RWPE1 (cell line): ENCODE measurements around the gene SLC4A2.

Source experiments
- CTCF ChIA-PET: fragments of 350-600 bp; sonication (Branson Sonifier 250); formaldehyde crosslinking; extraction: SDS; loops from one replicate; lab custom pipeline; 2021; lab: Yijun Ruan, JAX
- POLR2A ChIA-PET: fragments of 400-600 bp; formaldehyde crosslinking; extraction: SDS; loops from one replicate; lab custom pipeline; 2020; ENCODE audit warnings: antibody characterized with exemption; ENCODE audit not compliant: low non-redundant PET; lab: Yijun Ruan, JAX
- DNase-seq: peaks from one replicate; pipeline ENCODE4 v3.0.0; 2012; ENCODE audit warnings: low spot score
- H3K27ac ChIP-seq: fragments of 450-650 bp; 2 replicates; pipeline ENCODE4 v1.5.1; 2017
- TF ChIP-seq, protein P1 (sequence below): fragments of 450-650 bp; conservative IDR thresholded peaks from 2 replicates; pipeline ENCODE4 v1.5.1; 2017; ENCODE audit warnings: low read depth, mild to moderate bottlenecking

SLC4A2 gene

GRCh38 chr7:151043959-151044358, 15.4 kb upstream of the SLC4A2 start:
- ChIA-PET CTCF (no interaction called here), POLR2A (no interaction called here)
- TF ChIP-seq, protein P1, sequence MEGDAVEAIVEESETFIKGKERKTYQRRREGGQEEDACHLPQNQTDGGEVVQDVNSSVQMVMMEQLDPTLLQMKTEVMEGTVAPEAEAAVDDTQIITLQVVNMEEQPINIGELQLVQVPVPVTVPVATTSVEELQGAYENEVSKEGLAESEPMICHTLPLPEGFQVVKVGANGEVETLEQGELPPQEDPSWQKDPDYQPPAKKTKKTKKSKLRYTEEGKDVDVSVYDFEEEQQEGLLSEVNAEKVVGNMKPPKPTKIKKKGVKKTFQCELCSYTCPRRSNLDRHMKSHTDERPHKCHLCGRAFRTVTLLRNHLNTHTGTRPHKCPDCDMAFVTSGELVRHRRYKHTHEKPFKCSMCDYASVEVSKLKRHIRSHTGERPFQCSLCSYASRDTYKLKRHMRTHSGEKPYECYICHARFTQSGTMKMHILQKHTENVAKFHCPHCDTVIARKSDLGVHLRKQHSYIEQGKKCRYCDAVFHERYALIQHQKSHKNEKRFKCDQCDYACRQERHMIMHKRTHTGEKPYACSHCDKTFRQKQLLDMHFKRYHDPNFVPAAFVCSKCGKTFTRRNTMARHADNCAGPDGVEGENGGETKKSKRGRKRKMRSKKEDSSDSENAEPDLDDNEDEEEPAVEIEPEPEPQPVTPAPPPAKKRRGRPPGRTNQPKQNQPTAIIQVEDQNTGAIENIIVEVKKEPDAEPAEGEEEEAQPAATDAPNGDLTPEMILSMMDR, result no peak
- no peak for DNase-seq
- no peak overlapping the region for H3K27ac ChIP-seq

DNA sequence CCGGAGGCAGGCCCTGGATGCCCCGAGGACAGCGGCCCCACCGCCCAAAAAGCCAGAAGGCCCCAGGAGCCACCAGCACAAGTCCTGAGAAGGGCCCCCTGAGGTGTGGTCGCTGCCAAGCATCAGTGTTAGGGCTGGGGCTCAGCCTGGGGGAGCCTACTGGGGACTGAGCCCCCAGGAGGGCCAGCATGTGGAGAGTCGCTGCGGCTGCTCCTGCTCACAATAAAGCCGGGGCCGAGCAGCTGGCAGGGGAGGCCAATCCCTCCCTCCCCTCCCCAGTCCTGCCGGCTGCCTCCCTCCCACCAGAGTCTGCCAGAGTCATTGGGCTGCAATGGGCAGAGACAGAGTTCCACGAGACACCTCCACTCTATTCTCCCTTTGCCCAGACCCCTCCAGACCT, 14.1 kb upstream of the SLC4A2 start:
- ChIA-PET POLR2A (no interaction called here), CTCF (interaction anchor here (0.7 kb wide), 1 partner anchor 14 kb away, joined by 3 read pairs; the partner anchor contains the start of gene SLC4A2)
- H3K27ac ChIP-seq, result peak overlapping the region; percentile 54
- TF ChIP-seq, protein P1, result no peak
- no peak for DNase-seq

DNA sequence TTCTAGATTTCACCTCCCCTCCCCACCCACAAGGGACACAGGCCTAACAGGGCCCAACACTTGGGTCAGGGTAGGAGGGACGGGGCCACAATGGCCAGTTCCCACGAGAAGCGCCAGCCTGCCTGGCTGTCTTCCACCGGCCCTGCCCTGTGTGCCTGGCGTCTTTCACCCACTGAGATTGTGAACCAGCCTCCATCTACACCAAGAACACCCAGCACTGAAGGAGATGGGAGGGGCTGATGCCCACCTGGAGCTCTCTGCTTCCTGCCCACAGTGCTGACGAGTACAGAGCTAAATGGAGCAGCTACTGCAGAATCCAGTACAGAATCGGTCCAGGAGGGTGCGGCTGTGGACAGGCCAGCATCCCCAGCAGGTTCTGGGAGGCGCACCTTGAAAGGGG, 13.4 kb upstream of the SLC4A2 start:
- TF ChIP-seq, protein P1, result no peak
- POLR2A ChIA-PET, result no interaction called here
- H3K27ac ChIP-seq, result peak overlapping the region; percentile 54
- DNase-seq, result no peak
- CTCF ChIA-PET, result no interaction called here

GRCh38 chr7:151046603-151047573, 12.5 kb upstream of the SLC4A2 start:
- peak overlapping the region; percentile 54 for H3K27ac ChIP-seq
- ChIA-PET POLR2A (no interaction called here), CTCF (interaction anchor here (0.6 kb wide), 2 partner anchors 16 to 43 kb away, joined by 3 to 4 read pairs; no protein-coding TSS in a partner anchor)
- DNase-seq, result peak; percentile 20
- TF ChIP-seq, protein P1, result no peak

GRCh38 chr7:151047976-151048815, 11.2 kb upstream of the SLC4A2 start, which contains the start of gene ASIC3:
Gene ASIC3, plus strand, starts transcription at chr7:151048531. Its CDS starts 355 bp downstream, at chr7:151048886.
- TF ChIP-seq, protein P1, result no peak
- no peak for DNase-seq
- ChIA-PET POLR2A (no interaction called here), CTCF (no interaction called here)
- H3K27ac ChIP-seq, result peak within 1 kb of the TSS; percentile 54; the same call in 1 of the 2 replicates

DNA sequence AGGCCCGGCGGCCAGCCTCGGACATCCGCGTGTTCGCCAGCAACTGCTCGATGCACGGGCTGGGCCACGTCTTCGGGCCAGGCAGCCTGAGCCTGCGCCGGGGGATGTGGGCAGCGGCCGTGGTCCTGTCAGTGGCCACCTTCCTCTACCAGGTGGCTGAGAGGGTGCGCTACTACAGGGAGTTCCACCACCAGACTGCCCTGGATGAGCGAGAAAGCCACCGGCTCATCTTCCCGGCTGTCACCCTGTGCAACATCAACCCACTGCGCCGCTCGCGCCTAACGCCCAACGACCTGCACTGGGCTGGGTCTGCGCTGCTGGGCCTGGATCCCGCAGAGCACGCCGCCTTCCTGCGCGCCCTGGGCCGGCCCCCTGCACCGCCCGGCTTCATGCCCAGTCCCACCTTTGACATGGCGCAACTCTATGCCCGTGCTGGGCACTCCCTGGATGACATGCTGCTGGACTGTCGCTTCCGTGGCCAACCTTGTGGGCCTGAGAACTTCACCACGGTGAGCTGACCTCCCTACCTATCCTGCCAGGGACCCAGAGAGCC, 10.4 kb upstream of the SLC4A2 start:
- no peak for DNase-seq
- ChIA-PET POLR2A (no interaction called here), CTCF (no interaction called here)
- TF ChIP-seq, protein P1, result no peak
- H3K27ac ChIP-seq, result no peak overlapping the region
